Measurements from ENCODE around the gene RFFL. TPM values are rescaled to one million over a fixed set of nuclear protein-coding genes. Genes with fewer than 3 reads are reported as not detected.
A peak's percentile ranks its signal among the peaks of the same experiment; 100 is the strongest.
"Not testable (repeated sequence)": the region's sequence is repeated elsewhere in the genome, so short reads cannot be mapped to it uniquely, and the experiment has no call there.

Gene RFFL
- 10 to 100 TPM; 33.8 to 56.6 TPM for total RNA-seq
- 15.5 TPM for polyA plus RNA-seq (2013, experiment 1 of 2)
- polyA plus RNA-seq (2013, experiment 2 of 2) = 18.5 TPM
- long read RNA-seq, experiment 1, full-length matches to known transcripts = 1 of 21 reads
- long read RNA-seq, experiment 1, partial matches to known transcripts = 4 of 21 reads
- long read RNA-seq, experiment 1, other reads (novel, unspliced or antisense) = 16 of 21 reads
- long read RNA-seq, experiment 2, full-length matches to known transcripts = 49 of 110 reads
- long read RNA-seq, experiment 2, partial matches to known transcripts = 6 of 110 reads
- long read RNA-seq, experiment 2, other reads (novel, unspliced or antisense) = 55 of 110 reads
- long read RNA-seq, experiment 3, full-length matches to known transcripts = 42 of 112 reads
- long read RNA-seq, experiment 3, partial matches to known transcripts = 7 of 112 reads
- long read RNA-seq, experiment 3, other reads (novel, unspliced or antisense) = 63 of 112 reads
- long read RNA-seq, experiment 4, partial matches to known transcripts = 1 of 7 reads
- long read RNA-seq, experiment 4, other reads (novel, unspliced or antisense) = 5 of 7 reads

GRCh38 chr17:35063514-35064223, at the start of gene RFFL:
Gene RFFL, minus strand, starts transcription at chr17:35063707. Its CDS starts 37,154 bp downstream, at chr17:35026553.
- H3K9me3 Mint-ChIP-seq = no peaks in the 10 kb centered on the region
- Histone ChIP-seq H3K4me3 (ENCODE audit: low read length) (peak within 1 kb of the TSS; percentile 47), H3K36me3 (ENCODE audit: control insufficient read depth, insufficient read depth, low read length) (no peaks in the 10 kb centered on the region), H3K4me1 (ENCODE audit: control insufficient read depth, insufficient read depth, low read length) (peaks cover 11% of the 10 kb centered on the region), H3K27ac (ENCODE audit: low read depth, low read length) (peak within 1 kb of the TSS; percentile 69), H3K27me3 (ENCODE audit: control insufficient read depth, insufficient read depth, low read length, poor library complexity, severe bottlenecking) (no peaks in the 10 kb centered on the region), H3K9ac (ENCODE audit: extremely low read depth, low read length, poor library complexity, severe bottlenecking) (peak within 1 kb of the TSS; percentile 29), H3K9me3 (ENCODE audit: control insufficient read depth, low read length) (no peaks in the 10 kb centered on the region)
- H3K27ac Mint-ChIP-seq = peak within 1 kb of the TSS; percentile 98
- peaks cover 70% of the 10 kb centered on the region for H3K4me1 Mint-ChIP-seq
- peak; percentile 9 for TF ChIP-seq CTCF (conservative IDR thresholded peaks at IDR 0.05)
- 0% methylated on average over 6 of the region's 6 CpGs for WGBS, 2 experiments (ENCODE audit: insufficient coverage in 1 of 2, insufficient read length in 1 of 2)
- peak; percentile 98 for DNase-seq
- H3K27me3 Mint-ChIP-seq (ENCODE audit: insufficient read depth) = no peaks in the 10 kb centered on the region
- peaks cover 14% of the 10 kb centered on the region for H3K36me3 Mint-ChIP-seq (ENCODE audit: low read depth)
- peak within 1 kb of the TSS; percentile 43 for H3K4me3 Mint-ChIP-seq

- H3K27ac ChIP-seq (ENCODE audit: low read depth, low read length); H3K4me3 ChIP-seq (ENCODE audit: low read length); H3K9me3 ChIP-seq (ENCODE audit: control insufficient read depth, low read length); H3K4me1 ChIP-seq (ENCODE audit: control insufficient read depth, insufficient read depth, low read length); H3K4me3 Mint-ChIP-seq; H3K27ac Mint-ChIP-seq; H3K9ac ChIP-seq (ENCODE audit: extremely low read depth, low read length, poor library complexity, severe bottlenecking); H3K4me1 Mint-ChIP-seq; H3K27me3 Mint-ChIP-seq (ENCODE audit: insufficient read depth); H3K27me3 ChIP-seq (ENCODE audit: control insufficient read depth, insufficient read depth, low read length, poor library complexity, severe bottlenecking); DNase-seq; H3K9me3 Mint-ChIP-seq: not testable (repeated sequence)
- peaks cover 41% of the 10 kb centered on the region for H3K36me3 Mint-ChIP-seq (ENCODE audit: low read depth)
- H3K36me3 ChIP-seq (ENCODE audit: control insufficient read depth, insufficient read depth, low read length) = peaks cover 18% of the 10 kb centered on the region
- whole genome bisulfite sequencing, 2 experiments (ENCODE audit: insufficient coverage in 1 of 2, insufficient read length in 1 of 2) = 89 to 97% methylated on average over 9 to 17 of the region's 17 CpGs
Measured at GRCh38 chr17:35110791-35111190, 47.3 kb upstream of the RFFL start.

- peaks cover 61% of the 10 kb centered on the region for H3K36me3 Mint-ChIP-seq (ENCODE audit: low read depth)
- Histone ChIP-seq H3K27me3 (ENCODE audit: control insufficient read depth, insufficient read depth, low read length, poor library complexity, severe bottlenecking) (no peaks in the 10 kb centered on the region), H3K36me3 (ENCODE audit: control insufficient read depth, insufficient read depth, low read length) (peaks cover 58% of the 10 kb centered on the region), H3K4me3 (ENCODE audit: low read length) (no peak overlapping the region), H3K9me3 (ENCODE audit: control insufficient read depth, low read length) (no peaks in the 10 kb centered on the region), H3K4me1 (ENCODE audit: control insufficient read depth, insufficient read depth, low read length) (no peaks in the 10 kb centered on the region), H3K9ac (ENCODE audit: extremely low read depth, low read length, poor library complexity, severe bottlenecking) (no peak overlapping the region), H3K27ac (ENCODE audit: low read depth, low read length) (no peak overlapping the region)
- no peak for TF ChIP-seq CTCF (conservative IDR thresholded peaks at IDR 0.05)
- no peaks in the 10 kb centered on the region for H3K4me1 Mint-ChIP-seq
- H3K4me3 Mint-ChIP-seq = no peak overlapping the region
- no peak for DNase-seq
- whole genome bisulfite sequencing, 2 experiments (ENCODE audit: insufficient coverage in 1 of 2, insufficient read length in 1 of 2) = 92 to 100% methylated on average over 3 to 5 of the region's 5 CpGs
- no peak overlapping the region for H3K27ac Mint-ChIP-seq
- H3K9me3 Mint-ChIP-seq = no peaks in the 10 kb centered on the region
- no peaks in the 10 kb centered on the region for H3K27me3 Mint-ChIP-seq (ENCODE audit: insufficient read depth)
Measured at GRCh38 chr17:35104844-35105450, 41.4 kb upstream of the RFFL start.
